HG03097 (cell line): ENCODE data around the gene ARID3C.
"Not testable (repeated sequence)": the region's sequence is repeated elsewhere in the genome, so short reads cannot be mapped to it uniquely, and the experiment has no call there.

Experiments used
- ATAC-seq: cut with Tn5 transposase; IDR thresholded peaks from one replicate; pipeline ENCODE4 v1.9.1; 2021; ENCODE audit not compliant: unreplicated experiment, low FRiP score

ARID3C gene

DNA sequence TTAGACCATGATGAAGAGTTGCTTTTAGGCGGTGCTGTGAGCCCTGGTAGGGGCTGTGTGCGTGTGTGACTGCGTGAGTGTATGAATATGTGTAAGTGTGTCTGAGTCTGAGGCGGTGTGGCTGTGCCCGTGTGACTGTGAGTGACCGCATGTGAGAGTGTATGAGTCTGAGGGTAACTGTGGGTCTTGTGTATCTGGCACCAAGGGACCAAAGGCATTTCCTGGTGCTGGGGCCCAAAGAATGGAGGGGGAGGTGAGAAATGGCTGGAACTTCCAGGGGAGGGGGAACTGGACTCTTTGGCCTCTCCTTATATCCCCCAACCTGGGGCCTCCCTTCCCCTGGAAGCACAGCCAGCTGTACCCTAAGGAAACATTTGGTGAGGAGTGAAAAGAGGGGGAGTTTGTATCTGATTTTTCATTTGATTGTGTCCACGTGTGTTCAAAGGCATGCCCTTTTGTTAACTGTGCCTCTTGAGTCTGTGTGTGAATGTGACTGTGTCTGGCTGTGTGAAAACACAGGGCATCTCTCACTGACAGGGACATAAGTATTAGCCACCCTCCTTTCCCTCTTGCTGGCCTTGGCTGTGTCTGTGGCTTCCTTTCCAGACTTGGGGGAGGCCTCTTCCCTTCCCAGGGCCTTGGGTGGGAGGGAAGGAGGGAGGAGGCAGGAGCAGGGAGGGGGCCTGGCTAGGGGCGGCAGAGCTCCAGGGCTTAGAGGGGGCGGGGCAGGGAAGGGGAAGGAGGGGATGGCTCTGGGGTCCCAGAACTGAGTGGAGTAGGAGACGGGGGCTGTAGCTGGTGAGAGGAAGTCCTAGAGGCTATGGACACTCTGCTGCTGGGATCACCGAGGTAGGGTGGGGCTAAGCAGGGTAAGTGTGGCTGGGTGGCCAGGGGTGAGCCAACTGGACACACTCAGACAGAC is 24.5 kb upstream of the ARID3C start:
- ATAC-seq, result no peak

DNA sequence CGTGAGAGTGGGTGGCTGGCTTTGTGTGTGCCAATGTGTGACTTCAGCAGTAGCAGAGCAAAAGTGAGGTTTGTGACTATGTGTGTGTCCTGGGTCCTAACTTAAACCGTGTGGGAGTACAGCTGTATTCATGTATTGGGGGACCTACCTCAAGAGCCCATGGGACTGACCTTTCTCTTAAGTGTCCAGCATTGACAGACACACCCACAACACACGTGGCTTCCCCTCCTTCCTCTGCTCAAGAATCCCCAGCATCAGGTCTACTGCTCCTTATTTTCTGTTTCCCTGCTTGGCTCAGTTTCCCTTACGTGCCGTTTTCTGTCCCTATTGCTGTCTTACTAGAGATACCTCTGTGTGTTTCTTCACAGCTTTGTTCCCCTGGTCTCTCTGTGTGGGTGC is 23.7 kb upstream of the ARID3C start:
- no peak for ATAC-seq

DNA sequence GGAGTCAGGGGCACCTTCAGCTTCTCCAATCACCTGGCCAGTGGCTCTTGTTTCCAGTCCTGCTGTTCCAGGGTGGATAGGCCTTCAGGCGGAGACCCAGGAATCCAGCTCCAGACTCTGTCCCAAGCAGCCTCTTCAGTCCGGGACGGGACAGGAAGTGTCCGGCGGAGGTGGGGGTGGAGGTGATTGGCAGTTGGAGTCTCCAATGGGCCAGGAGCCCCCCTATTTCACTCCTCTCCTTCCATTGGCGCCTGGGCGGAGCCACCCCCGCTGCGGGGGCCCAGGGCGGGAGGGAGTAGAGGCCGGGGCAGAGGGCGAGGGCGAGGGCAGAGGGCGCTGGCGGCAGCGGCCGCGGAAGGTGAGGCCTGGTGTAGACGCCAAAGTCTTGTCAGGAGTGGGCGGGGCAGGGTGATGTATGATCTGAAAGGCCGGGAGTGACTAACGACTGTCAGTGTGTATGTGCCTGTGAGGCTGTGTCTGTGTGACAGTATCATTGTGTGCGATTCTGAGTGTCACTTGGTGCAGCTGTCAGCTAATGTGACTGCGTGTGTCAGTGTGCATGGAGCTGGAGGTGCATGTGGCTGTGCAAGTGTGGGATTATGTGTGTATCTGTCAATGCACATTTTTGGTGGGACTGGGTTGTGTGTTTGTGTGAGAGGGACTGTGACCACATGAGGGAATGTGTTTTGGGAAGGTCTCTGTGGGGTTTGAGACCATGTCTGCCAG is 23.2 kb upstream of the ARID3C start, which contains the start of gene IL11RA:
Gene IL11RA, plus strand, starts transcription at position 310 of the 726 bp plus-strand sequence. CDS start 3,033 bp downstream, outside the sequence.
- no peak for ATAC-seq

DNA sequence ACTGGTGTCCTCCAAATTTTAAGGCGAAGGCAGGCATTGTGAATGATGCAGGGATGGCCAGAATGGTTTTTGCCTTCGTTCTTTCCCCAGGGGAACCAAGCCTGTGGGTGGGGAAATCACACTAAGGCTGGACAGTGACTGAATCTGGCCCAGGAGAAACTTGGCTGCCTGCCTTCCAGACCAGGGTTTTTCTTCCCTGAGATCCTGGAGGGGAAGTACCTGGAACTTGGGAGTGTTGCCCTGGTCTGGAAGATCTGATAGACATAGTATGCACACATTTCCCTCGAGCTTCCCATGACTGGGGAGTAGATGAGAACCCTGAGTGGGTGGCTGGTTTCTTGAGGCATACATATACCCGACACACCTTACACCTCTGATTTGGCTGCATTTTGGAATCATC is 22.5 kb upstream of the ARID3C start:
- ATAC-seq, result no peak

DNA sequence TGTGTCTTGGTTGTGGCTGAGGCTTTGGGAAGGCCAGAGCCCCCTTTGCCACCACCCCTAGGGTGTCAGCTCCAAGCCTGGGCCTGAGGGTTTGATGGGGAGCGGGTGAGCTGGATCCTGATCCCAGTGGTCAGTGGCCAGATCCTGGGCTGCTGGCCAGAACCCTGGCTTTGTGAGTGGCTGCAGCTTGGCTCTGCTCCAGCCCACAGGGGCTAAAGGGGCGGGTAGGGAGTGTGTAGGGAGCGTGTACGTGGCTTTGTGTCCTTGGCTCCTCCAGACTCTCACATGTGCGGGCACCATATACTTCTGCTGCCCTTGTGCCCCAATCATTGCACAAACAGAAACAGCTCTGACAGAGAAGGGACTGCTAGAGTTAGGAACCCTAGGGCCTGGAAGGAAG is 21.9 kb upstream of the ARID3C start:
- no peak for ATAC-seq

DNA sequence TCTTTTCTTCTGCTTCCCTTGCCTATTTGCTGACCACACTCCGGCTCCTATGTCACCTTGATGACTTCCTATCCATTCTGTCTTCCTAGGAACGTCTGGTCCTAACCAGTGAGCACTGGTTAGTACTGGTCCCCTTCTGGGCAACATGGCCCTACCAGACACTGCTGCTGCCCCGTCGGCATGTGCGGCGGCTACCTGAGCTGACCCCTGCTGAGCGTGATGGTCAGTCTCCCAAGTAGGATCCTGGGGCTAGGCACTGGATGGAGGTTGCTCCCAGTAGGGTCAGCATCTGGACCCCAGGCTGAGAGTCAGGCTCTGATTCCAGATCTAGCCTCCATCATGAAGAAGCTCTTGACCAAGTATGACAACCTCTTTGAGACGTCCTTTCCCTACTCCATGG is 19.8 kb upstream of the ARID3C start:
- ATAC-seq, result no peak

DNA sequence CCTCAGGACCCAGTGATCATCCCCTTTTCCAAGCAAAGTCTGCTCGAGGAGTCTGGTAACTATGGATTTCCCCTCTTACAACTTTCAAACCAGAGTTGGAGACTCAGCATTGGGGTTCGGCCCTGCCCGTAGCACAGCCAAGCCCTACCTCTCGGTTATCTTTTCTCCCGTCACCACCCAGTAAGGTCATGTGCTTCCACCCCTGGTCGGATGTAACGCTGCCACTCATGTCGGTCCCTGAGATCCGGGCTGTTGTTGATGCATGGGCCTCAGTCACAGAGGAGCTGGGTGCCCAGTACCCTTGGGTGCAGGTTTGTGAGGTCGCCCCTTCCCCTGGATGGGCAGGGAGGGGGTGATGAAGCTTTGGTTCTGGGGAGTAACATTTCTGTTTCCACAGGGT is 18.8 kb upstream of the ARID3C start:
- ATAC-seq, result no peak

DNA sequence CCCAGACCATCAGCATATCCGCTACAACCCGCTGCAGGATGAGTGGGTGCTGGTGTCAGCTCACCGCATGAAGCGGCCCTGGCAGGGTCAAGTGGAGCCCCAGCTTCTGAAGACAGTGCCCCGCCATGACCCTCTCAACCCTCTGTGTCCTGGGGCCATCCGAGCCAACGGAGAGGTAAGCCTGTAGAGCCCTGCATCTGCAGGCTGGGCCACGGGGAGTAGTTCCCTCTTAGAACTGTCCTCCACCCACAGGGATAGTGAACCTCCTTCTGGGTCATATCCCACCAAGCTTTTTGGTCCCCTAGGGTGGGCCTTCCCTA is 18.2 kb upstream of the ARID3C start:
- ATAC-seq, result peak; percentile 2

DNA sequence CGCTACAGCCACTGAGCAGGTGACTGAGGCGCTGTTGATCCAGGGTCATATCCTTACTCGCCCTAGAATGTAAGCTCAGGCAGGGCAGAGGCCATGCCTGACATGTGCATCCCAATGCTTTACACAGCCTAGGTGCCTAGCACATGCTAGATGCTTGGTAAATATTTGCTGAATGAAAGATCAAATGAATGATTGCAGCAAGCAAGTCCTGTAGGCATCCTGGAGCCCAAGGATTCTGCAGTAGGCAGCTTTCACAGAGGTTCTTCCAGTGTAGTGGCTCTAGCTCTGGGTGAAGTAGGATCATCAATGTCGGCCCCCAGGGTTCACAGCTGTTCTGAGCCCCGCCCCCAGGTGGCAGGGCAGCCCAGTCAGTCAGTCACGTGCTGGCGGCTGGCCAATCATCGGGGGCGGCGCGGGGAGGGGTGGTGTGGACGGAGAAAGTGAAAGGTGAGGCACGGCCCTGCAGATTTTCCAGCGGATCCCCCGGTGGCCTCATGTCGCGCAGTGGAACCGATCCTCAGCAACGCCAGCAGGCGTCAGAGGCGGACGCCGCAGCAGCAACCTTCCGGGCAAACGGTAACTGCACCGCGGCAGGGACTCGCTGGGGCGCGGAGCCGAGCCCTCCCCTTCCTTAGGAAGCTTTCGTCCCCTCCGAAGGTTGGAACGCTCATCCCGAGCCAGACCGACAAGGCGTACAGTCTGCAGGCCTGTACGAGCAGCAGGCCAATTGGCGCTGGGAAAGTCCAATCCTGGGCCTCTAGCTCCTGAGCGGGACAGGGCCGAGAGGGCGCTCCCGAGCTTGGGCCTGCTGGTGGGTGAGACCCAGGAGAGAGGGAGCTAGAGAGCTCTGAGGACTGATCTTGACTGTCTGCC is 17.6 kb upstream of the ARID3C start, which contains the start of gene GALT:
Gene GALT, plus strand, starts transcription at position 465 of the 873 bp plus-strand sequence. Its CDS starts 30 bp downstream, at position 495.
- peak; percentile 82 for ATAC-seq

DNA sequence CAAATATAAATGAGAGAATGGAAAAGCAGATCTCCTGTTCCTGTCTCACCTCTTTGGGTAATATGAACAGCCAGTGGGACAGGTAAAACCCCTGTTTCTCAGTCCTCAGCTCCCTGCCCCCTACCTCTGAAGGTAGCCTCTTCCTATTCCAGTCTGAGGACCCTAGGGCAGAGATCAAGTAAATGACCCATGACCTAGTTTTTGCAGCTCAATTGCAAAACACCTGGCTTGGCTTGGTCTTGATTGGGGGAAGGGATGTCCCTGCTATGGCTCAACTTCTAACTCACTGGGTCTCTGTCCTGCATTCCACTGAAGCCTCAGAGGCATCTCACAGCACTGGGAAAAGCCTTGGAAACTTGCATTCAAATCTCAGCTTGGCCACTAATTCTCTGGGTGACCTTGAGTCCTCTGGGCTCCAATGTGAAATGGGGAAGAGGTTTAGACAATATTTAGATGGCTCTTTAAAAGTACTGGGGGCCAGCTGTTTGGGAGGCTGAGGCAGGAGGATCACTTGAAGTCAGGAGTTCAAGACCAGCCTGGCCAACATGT is 16.0 kb upstream of the ARID3C start:
- ATAC-seq, result no peak

DNA sequence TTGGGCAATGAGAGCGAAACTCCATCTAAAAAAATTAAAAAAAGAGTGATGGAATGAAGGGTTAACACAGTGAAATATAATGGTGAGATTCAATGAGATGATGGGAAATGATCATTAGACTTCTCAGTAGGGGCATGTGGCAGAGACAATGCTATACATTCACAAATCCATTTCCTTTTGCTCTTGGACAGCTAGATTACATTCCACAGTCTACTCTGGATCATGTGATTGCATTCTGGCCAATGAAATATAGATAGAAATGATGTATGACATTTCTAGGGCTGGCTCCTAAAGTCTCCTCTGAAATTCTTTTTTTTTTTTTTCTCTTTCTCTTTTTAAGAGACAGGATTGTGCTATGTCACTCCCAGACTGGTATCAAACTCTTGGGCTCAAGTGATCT is 13.8 kb upstream of the ARID3C start:
- ATAC-seq, result no peak

DNA sequence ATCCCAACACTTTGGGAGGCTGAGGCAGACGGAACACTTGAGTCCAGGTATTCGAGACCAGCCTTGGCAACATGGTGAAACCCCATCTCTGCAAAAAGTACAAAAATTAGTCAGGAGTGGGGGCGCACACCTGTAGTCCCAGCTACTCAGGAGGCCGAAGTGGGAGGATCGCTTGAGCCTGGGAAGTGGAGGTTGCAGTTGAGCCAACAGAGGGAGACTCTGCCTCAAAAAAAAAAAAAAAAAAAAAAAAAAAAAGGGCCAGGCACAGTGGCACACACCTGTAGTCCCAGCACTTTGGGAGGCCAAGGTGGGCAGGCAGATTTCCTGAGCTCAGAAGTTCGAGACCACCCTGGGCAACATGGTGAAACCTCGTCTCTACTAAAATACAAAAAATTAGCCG is 10.5 kb upstream of the ARID3C start:
- ATAC-seq, result not testable (repeated sequence)

DNA sequence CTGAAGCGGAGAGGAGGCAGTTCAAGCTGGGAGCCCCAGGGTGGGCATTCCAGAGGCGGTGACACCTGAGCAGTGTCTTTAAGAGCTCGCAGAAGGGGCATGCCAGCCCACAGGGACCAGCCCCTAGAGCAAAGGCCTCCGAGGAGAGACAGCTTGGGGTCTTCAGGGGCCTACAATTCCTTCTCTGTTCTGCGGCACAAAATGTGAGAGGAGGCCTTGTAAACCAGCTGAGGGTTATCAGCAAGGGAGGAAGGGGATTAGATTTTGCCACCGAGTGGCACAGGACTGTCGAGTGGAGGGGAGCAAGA is 9.2 kb upstream of the ARID3C start:
- ATAC-seq, result no peak

DNA sequence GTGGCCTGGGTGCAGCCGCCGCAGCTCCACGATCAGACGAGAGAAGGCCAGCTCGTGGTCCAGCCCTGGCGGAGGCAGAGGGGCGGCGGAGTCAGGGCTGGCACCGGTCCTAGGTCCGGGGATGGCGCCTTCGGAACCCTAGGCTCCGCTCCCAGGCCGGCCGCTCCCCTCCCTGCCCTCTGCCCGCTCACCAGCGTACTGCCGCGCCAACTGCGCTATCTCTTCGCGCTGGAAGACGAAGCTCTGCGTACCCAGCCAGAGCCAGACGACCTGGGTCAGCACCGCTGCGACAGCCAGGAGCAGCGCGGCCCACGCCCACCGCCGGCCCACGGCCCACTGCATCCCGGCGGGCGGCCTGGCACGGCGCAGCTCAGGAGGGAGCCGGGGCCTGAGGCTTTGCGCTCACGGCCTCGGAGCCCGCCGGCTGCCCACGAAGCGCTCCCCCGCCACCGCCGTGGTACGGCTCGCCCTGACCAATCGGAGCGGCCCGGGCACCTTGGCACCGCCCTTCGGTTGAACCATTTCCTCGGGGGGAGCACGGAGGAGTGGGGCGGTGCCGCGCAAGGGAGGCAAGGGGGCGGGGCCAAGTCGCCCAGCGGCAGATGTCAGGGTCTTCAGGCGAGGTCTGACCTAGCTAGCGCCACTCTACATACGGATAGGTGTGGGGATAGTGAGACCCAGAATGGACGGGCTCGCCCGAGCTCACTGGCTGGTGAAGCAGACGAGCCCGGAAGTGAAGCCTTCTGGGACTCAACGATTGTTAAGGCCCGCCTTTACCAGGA is 8.7 kb upstream of the ARID3C start, which contains the start of gene SIGMAR1:
Gene SIGMAR1, minus strand, starts transcription at position 432 of the 782 bp plus-strand sequence. Its CDS starts 90 bp downstream, at position 342.
- ATAC-seq, result peak; percentile 85

DNA sequence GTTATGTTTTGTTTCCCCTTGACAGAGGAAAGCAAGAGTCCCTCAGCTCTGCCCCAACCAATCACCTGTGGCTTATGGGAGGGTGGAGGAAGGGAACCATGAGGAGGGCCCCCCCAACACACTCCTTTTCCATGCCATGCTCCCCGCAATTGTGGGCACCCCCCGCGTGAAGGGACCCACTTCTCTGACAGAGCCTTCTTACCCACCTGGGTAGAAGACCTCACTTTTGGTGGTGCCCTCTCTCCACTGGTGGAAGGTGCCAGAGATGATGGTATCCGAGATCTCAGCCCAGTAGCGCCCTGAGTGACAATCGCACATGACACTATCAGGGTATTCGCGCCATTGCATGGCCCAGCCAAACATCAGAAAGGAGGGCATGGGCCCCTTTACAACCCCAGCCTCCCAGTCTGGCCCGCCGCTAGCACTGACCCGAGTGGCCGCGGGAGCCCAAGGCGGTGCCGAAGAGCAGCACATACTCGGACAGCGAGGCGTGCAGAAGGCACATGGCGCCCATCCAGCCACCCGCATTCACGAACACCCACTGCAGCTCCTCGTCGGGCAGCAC is 8.0 kb upstream of the ARID3C start:
- no peak for ATAC-seq

DNA sequence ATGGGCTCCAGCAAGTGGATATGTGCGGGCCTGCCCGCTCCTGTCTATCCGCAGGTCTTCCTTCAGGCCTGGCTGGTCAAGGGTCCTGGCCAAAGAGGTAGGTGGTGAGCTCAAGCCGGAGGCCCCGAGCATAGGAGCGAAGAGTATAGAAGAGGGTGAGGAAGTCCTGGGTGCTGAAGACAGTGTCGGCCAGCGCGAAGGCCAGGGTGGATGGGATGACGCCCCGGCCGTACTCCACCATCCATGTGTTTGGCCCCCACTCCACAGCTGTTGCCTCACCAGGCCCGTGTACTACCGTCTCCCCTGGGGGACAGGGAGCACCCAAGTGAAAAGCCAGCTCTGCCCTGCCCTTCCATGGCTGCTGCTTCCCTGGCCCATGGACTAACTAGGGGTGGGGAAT is 6.7 kb upstream of the ARID3C start:
- no peak for ATAC-seq

DNA sequence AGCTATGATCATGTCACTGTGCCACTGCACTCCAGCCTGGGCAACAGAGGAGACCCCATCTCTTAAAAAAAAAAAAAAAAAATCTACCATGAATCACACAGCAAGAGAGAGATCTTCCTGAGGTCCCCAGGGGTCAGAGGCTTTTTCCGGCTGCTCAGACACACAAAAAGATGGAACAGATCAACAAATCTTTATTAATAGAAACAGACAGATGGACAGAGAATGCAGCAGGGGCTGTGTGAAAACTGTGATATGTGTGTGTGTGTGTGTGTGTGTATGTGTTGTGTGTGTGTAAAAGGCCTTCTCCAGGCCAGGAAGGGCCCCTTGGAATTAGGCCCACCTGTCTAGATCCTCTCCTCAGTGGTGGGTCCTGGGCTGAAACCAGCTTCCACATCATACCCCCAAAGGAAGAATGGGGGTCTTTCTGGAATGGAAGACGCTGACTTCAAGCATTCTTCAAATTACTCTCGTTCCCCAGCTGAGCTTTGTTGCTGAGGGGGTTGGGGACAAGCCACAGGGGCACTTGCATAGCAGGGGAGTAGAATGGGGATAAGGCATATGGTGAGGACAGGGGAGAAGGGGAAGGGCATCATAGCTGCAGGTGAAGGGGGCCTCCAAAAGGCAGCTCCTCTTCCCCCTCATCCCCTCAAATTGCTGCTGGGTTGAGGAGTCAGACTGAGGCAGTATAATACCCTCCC is 5.8 kb upstream of the ARID3C start:
- ATAC-seq, result no peak

DNA sequence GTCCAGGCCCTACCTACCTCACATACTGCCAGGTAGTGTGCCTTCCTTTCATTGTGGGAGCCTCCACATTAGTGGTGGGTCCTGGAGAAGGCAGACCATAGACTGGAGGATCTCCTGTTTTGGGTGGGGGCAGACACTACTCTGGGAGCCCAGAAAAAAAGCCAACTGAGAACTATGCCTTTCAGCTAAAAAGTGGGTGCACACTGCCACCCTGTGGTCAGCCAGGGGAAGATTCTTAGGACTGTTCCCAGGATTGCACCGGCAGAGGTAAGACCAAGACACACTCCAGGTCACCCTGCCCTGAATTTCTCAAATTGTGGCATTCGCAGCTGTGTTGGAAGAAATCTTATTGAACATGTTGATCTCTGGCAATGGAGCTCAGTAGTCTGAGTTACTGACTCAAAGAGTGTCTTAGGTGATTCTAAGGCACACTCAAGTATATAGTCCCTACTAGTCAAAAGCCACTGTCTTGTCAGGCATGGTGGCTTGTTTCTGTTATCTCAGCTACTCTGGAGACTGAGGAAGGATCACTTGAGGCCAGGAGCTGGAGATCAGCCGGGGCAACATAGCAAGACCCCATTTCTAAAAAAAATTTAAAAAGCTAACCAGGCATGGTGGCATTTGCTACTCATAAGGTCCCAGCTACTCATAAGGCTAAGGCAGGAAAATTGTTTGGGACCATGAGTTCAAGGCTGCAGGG is 5.1 kb upstream of the ARID3C start:
- no peak for ATAC-seq
